Aorta (tissue), 5 donors: ENCODE results near the gene ZSCAN20. TPM values are rescaled to one million over a fixed set of nuclear protein-coding genes. Genes with fewer than 3 reads are reported as not detected.

Source experiments
- ATAC-seq: fragments of 200-7000 bp; cut with Tn5 transposase; one replicate; pipeline ENCODE4 v1.9.1; 2022; ENCODE audit warnings: moderate library complexity; ENCODE audit not compliant: low FRiP score
- DNase-seq, 2 donors: peaks; one replicate each; pipeline ENCODE4 v3.0.0-alpha.2; 2020
- H3K27ac ChIP-seq, 2 donors: one replicate each; pipeline ENCODE4 v1.5.1; 2013; ENCODE audit warnings: low read length in 2 of 2, mild to moderate bottlenecking in 2 of 2, moderate library complexity in 2 of 2, control low read depth in 1 of 2, inconsistent platforms in 1 of 2, low read depth in 1 of 2
- H3K27me3 ChIP-seq, 2 donors: one replicate each; pipeline ENCODE4 v1.6.1; 2013; ENCODE audit warnings: control low read depth in 1 of 2, low read length in 1 of 2, mild to moderate bottlenecking in 1 of 2, moderate library complexity in 1 of 2; ENCODE audit not compliant: insufficient read depth in 2 of 2, control insufficient read depth in 1 of 2
- H3K36me3 ChIP-seq, 2 donors: one replicate each; pipeline ENCODE4 v1.6.1; 2013; ENCODE audit warnings: control low read depth in 1 of 2, low read length in 1 of 2, mild to moderate bottlenecking in 1 of 2; ENCODE audit not compliant: insufficient read depth in 2 of 2, control insufficient read depth in 1 of 2
- H3K4me1 ChIP-seq, 2 donors: one replicate each; pipeline ENCODE4 v1.6.1; 2013; ENCODE audit warnings: low read length in 2 of 2, control low read depth in 1 of 2, mild to moderate bottlenecking in 1 of 2, moderate library complexity in 1 of 2; ENCODE audit not compliant: insufficient read depth in 2 of 2, control insufficient read depth in 1 of 2
- H3K4me3 ChIP-seq, 2 donors: one replicate each; pipeline ENCODE4 v1.5.1; 2013; ENCODE audit warnings: low read length in 2 of 2, control low read depth in 1 of 2, mild to moderate bottlenecking in 1 of 2
- H3K9me3 ChIP-seq: one replicate; pipeline ENCODE4 v1.6.1; 2013; ENCODE audit warnings: mild to moderate bottlenecking, low read length; ENCODE audit not compliant: control insufficient read depth
- WGBS, 2 donors: extraction: QIAGEN DNeasy Blood & Tissue Kit; methylation state at CpG; one replicate each; pipeline ENCODE4 v1.1.7; 2013; 5-methylcytosine and 5-hydroxymethylcytosine counted together
- intact Hi-C, 2 donors: fragments of 100-400 bp; cut with DNase I; formaldehyde crosslinking; loops; one replicate each; pipeline versions ENCODE4 v1.14.2 to v1.15.0; 2022
- polyA plus RNA-seq, 2 donors: library from polyadenylated mRNA; stranded (reverse); fragments of 200-250 nt; gene quantifications; one replicate each; pipeline ENCODE4 v1.2.3, GENCODE V29; 2013
- total RNA-seq, 2 donors: library from RNA; stranded (reverse); fragmentation: NEBNext Ultra II Directional; extraction: Animal tissue kit (Norgen Biotek cat#: 25700); gene quantifications; one replicate each; pipeline ENCODE4 v1.2.1, GENCODE V29; 2021
- donor health status: healthy with polysubstance abuse.
- donor health status: Bipolar disorder and iron deficiency.
- donor health status: DM: no; HTN: no; CAD: no.
- donor health status: DM: no; HTN: no; CAD: no.
- donor health status: DM: yes; HTN: yes; CAD: no.

The ZSCAN20 gene
- total and polyA plus RNA-seq, 4 donors, result 2.1 to 8.0 (median 4.1) TPM

DNA sequence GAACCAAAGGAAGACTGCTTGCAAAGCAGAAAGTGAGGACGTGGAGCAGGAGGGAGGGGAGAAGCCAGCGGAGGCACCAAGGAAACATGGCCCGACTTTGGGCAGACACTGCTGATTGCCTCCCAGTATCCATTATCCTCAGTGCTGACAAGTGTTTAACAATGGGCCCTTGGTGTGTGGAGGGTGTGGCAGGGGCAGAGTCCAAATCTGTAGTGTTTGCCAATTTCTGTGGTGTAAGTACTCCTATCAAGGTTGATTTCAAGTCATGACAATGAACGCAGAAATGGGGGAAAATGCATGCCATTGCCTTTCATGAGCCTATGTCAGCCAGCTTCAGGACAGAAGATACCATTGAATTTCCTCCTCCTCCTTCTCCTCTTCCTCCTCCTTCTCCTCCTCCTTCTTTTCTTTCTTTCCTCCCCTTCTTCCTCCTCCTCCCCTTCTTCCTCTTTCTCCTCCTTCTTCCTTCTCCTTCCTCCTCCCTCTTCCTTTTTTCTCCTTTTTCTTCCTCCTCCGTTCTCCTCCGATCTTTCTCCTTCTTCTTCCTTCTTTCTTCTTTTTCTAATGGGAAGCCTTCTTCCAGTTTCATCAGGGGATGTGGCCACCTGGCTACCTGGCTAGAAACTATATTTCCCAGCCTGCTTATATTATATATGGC lies 31.2 kb upstream of the ZSCAN20 start:
- Histone ChIP-seq H3K4me3 (no peak overlapping the region), H3K27ac (no peak overlapping the region), H3K4me1 (no peaks in the 10 kb centered on the region), H3K27me3 (no peaks in the 10 kb centered on the region), H3K9me3 (no peaks in the 10 kb centered on the region), H3K36me3 (no peaks in the 10 kb centered on the region)
- intact Hi-C loops, result no loop called here
- WGBS, 2 donors, result 91 to 95% methylated on average over 6 of the region's 6 CpGs
- ATAC-seq (no peak), DNase-seq (no peak)

DNA sequence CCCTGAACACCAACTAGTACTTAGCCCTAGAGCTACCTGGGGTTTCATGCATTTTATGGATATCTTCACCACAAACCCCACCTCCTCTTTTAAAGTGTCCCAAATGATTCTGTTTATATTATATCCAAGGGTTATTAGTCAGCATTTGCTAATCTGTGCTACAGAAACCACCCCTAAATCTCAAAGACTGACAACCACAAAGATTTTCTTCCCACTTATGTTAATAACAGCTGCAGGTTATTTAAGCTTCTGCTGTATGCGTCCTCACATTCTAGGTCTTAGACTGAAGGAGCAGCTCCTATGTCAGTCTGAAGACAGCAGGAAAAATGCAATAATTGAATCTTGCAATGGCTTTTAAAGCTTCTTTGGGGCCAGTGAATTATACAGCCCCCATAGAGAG lies 30.3 kb upstream of the ZSCAN20 start:
- no peak overlapping the region for H3K4me3 ChIP-seq
- 90 to 92% methylated on average over 1 of the region's 1 CpG for WGBS, 2 donors
- no peak for ATAC-seq
- DNase-seq, result no peak
- intact Hi-C loops, result no loop called here
- no peak overlapping the region for H3K27ac ChIP-seq
- H3K27me3 ChIP-seq, result no peaks in the 10 kb centered on the region
- no peaks in the 10 kb centered on the region for H3K36me3 ChIP-seq
- H3K4me1 ChIP-seq, result no peaks in the 10 kb centered on the region
- no peaks in the 10 kb centered on the region for H3K9me3 ChIP-seq

DNA sequence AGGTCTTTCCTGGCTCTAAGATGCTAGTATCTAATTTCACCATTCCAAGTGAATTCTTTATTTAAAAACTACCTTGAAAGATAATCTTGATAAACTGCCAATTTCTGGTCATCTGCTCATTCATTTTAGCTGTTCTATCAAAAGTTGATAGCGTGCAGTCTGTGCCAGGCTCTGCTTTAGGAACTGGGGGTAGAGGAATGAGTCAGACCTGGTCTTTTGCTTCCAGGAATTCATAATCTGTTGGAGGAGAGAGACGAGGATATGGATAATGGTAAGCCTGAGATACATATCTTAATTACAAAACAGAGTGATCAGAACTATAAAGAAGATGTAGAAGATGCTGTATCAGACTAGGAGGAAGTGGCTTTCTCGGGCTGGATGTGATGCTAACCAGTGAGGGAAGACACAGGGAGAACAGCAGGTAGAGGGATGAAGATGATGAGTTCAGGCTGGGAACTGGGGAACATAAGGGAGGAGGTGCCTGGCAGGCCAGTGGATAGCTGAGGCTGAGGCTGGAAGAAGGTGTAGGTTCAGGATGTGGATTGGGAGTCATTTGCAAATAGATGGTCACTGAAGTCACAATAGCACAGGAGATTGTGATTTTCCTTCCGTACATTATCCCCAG lies 29.3 kb upstream of the ZSCAN20 start:
- Histone ChIP-seq H3K9me3 (no peaks in the 10 kb centered on the region), H3K4me3 (no peak overlapping the region), H3K4me1 (no peaks in the 10 kb centered on the region), H3K27me3 (no peaks in the 10 kb centered on the region), H3K27ac (no peak overlapping the region), H3K36me3 (no peaks in the 10 kb centered on the region)
- no peak for DNase-seq
- no peak for ATAC-seq
- 46 to 73% methylated on average over 4 of the region's 4 CpGs for WGBS, 2 donors
- intact Hi-C loops, result no loop called here

DNA sequence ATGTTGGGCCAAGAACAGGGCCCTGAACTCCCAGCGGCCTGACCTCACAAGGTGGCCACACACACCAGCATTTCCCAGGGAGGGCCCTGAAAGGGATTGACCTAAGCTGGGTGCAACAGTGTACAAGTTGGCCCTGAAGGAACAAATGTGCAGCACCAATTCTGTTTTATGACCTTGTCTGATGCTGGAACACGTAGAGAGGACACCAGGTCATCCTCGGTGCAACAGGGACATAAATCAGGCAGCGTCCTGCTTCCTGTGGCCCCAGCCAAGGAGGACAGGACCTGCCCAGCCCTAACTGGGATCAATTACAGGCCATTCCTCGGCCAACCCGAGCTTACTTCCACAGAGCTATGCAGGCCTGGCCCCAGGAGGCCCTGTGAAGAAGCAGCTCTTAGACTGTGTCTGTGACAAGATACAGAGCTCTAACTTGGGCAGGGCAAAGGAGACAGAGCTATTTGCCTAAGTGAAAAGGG lies 28.7 kb upstream of the ZSCAN20 start:
- 85 to 88% methylated on average over 6 of the region's 6 CpGs for WGBS, 2 donors
- Histone ChIP-seq H3K27ac (no peak overlapping the region), H3K4me3 (no peak overlapping the region), H3K9me3 (no peaks in the 10 kb centered on the region), H3K36me3 (no peaks in the 10 kb centered on the region), H3K27me3 (no peaks in the 10 kb centered on the region), H3K4me1 (no peaks in the 10 kb centered on the region)
- no peak for ATAC-seq
- intact Hi-C loops, result no loop called here
- no peak for DNase-seq

DNA sequence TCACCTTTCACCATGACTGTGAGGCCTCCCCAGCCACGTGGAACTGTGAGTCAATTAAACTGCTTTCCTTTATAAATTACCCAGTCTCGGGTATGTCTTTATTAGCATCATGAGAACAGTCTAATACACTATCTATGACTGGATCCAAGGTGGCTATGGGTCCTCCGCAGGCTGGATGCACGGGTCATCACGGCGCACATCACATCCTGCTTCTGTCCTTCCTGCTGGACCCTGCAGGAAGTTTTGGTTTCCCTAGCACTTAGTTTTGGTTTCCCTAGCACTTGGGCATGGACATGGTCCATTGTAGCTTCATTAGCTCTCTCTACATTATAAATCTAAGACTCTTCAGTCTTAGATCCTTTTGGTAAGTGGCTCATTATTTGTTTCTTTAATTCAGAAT lies 27.3 kb upstream of the ZSCAN20 start:
- Histone ChIP-seq H3K9me3 (no peaks in the 10 kb centered on the region), H3K4me1 (no peaks in the 10 kb centered on the region), H3K27ac (no peak overlapping the region), H3K4me3 (no peak overlapping the region), H3K36me3 (no peaks in the 10 kb centered on the region), H3K27me3 (no peaks in the 10 kb centered on the region)
- DNase-seq, result no peak
- intact Hi-C loops, result no loop called here
- no peak for ATAC-seq
- 92% methylated on average over 6 of the region's 6 CpGs for WGBS, 2 donors

DNA sequence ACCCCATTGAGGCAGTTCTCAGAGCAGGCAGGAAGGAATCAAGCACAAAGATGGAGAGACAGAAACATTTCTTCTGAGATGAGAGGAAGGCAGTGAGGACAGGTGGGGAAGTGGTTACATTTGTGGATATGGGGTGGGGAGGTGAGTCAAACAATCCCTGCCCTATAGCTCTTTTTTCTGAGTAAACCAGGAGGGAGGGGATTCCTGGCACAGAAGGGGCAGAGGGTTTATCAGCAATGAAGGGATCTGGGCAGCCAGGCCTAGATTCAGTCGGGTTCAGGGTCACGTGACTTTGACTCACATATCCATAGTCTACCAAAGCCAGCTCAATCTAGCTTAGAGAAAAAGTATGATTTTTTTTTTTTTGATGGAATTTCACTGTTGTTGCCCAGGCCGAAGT lies 25.9 kb upstream of the ZSCAN20 start:
- Histone ChIP-seq H3K36me3 (no peaks in the 10 kb centered on the region), H3K27me3 (no peaks in the 10 kb centered on the region), H3K4me3 (no peak overlapping the region), H3K27ac (no peak overlapping the region), H3K9me3 (no peaks in the 10 kb centered on the region), H3K4me1 (no peaks in the 10 kb centered on the region)
- 59 to 85% methylated on average over 3 of the region's 3 CpGs for WGBS, 2 donors
- intact Hi-C loops, result no loop called here
- no peak for ATAC-seq
- no peak for DNase-seq

DNA sequence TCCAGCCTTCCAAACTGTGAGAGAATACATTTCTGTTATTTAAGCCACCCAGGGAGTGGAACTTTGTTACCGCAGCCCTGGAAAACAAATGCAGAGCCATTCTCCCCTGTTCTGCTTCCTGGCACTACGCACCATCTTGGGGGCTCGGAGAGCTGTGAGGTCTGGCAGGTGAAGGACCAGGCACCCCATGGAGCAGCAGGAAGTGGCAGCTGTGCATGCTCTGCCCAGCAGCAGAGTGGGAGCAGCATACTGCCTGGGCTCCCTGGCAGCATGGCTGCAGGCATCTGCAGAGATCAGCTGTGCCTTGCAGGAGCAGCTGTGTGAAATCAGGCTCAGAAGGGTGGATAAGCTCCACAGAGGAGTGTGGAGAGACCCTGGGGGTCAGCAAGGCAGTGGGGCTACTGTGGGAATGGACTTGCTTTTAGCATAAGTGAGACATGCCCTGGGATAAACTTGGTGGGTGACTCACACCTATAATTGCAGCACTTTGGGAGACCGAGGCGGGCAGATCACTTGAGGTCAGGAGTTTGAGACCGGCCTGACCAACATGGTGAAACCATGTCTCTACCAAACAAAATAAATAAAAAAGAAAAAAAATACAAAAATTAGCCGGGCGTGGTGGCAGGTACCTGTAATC lies 17.7 kb upstream of the ZSCAN20 start:
- Histone ChIP-seq H3K36me3 (no peaks in the 10 kb centered on the region), H3K9me3 (no peaks in the 10 kb centered on the region), H3K27ac (no peak overlapping the region), H3K4me1 (peaks cover 0 to 3% of the 10 kb centered on the region in 2 donors), H3K4me3 (no peak overlapping the region), H3K27me3 (no peaks in the 10 kb centered on the region)
- WGBS, 2 donors, result 93 to 95% methylated on average over 8 of the region's 8 CpGs
- DNase-seq, result no peak
- intact Hi-C loops, result loop anchor here (5.0 kb wide), 2 partner anchors 87 to 237 kb away; no protein-coding TSS in a partner anchor
- ATAC-seq, result no peak

DNA sequence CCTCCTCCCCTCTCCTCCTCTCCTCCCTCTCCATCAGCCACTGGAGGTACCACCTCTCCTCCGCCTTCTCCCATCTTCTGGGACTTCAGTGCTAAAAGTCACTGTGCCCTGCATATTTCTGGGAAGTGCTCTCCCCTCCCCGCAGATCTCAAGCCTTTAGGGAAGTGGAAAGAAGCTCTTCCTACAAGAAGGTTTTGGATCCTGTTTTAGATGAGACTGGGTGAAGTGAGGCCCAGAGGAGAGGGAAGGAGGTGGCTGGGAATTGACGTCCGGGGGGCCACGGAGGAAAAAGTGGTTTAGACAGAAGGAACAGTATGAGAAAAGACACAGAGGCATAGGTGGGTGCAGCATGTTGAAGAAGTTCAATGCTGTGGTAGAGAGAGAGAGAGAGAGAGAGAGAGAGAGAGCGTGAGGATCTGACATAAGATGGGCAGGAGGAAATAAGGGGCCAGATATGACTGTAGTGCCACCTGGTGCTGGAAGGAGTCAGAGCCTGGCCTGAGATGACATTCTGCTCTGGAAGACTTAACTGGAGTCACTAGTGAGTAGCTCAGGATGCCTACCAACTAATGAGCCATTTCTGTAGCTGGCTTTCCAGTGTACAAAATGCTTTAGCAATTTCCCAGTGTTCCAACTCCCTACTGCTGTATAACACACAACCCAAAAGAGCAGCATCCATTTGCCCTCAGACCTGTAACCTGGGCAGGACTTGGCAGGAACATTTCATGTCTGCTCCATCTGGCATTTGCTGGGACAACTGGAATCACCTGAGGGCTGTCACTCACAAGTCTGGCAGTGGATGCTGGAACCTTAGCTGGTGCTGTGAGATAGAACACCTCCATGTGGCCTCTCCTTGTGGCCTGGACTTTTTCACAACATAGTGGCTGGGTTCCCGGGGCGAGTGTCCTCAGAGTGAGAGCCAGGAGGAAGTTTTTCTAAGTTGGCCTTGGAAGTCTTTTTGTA lies 16.6 kb upstream of the ZSCAN20 start:
- 28 to 30% methylated on average over 7 to 8 of the region's 8 CpGs for WGBS, 2 donors
- no peak overlapping the region for H3K4me3 ChIP-seq
- DNase-seq (peak in 1 of 2 donors; percentile 63), ATAC-seq (peak; percentile 73)
- peak overlapping the region in 1 of 2 donors; percentile 69 for H3K27ac ChIP-seq
- intact Hi-C loops, result loop anchor here (5.0 kb wide), 2 partner anchors 89 to 239 kb away; no protein-coding TSS in a partner anchor
- H3K36me3 ChIP-seq, result no peaks in the 10 kb centered on the region
- H3K9me3 ChIP-seq, result no peaks in the 10 kb centered on the region
- H3K4me1 ChIP-seq, result peaks cover 4 to 5% of the 10 kb centered on the region in 2 donors
- no peaks in the 10 kb centered on the region for H3K27me3 ChIP-seq
